Endothelial cell of umbilical vein (primary cell): ENCODE measurements around the gene ZBTB12. TPM values are rescaled to one million over a fixed set of nuclear protein-coding genes. Genes with fewer than 3 reads are reported as not detected.

ENCODE experiments used
- BruUV-seq: library from RNA; stranded (reverse); fragments of 400-500 nt; replicated peaks from 2 replicates; lab custom pipeline; 2021; lab: Mats Ljungman, UMichigan
- CTCF ChIA-PET: fragments of 300-600, 350-600 bp; sonication (Branson Sonifier 250); formaldehyde crosslinking; loops from one replicate; lab custom pipeline; 2021; ENCODE audit warnings: antibody characterized with exemption, inconsistent platforms; lab: Charles Lee
- POLR2A ChIA-PET: fragments of 300-600, 350-600 bp; sonication (Branson Sonifier 250); formaldehyde crosslinking; loops from one replicate; lab custom pipeline; 2021; ENCODE audit warnings: antibody characterized with exemption, inconsistent platforms; lab: Charles Lee
- DNase-seq: peaks from one replicate; pipeline ENCODE4 v3.0.0-alpha.2; 2011; ENCODE audit warnings: low read depth, low spot score
- FAIRE-seq: peaks from 2 replicates; lab custom pipeline; 2011; peaks lifted over from hg19 to GRCh38; lab: Jason Lieb, UNC
- H2AFZ ChIP-seq: 2 replicates; pipeline ENCODE4 v1.6.0; 2012; ENCODE audit warnings: low read depth, low read length, control low read depth, inconsistent platforms
- H3K27ac ChIP-seq: 2 replicates; pipeline ENCODE4 v1.5.1; 2011; ENCODE audit warnings: low read depth, mild to moderate bottlenecking, control low read depth, low read length, moderate library complexity; ENCODE audit not compliant: insufficient read depth
- H3K27me3 ChIP-seq, 2 experiments: 2 replicates each; pipeline versions ENCODE4 v1.6.0 to v1.6.1; 2011; ENCODE audit warnings: low read length in 2 of 2, mixed read lengths in 1 of 2; ENCODE audit not compliant: control insufficient read depth in 2 of 2, insufficient read depth in 2 of 2
- H3K36me3 ChIP-seq, 2 experiments: 2 replicates in 1 of 2; 3 replicates in 1 of 2; pipeline ENCODE4 v1.5.1; 2011; ENCODE audit warnings: low read length in 2 of 2, mild to moderate bottlenecking in 1 of 2, moderate library complexity in 1 of 2; ENCODE audit not compliant: control insufficient read depth in 2 of 2, insufficient read depth in 2 of 2; ENCODE audit errors: extremely low read depth in 1 of 2
- H3K4me1 ChIP-seq: 3 replicates; pipeline ENCODE4 v1.5.1; 2011; ENCODE audit warnings: mild to moderate bottlenecking, low read length; ENCODE audit not compliant: control insufficient read depth, insufficient read depth; ENCODE audit errors: extremely low read depth
- H3K4me2 ChIP-seq: 2 replicates; pipeline ENCODE4 v1.6.1; 2011; ENCODE audit warnings: low read length, control low read depth, mixed read lengths; ENCODE audit not compliant: insufficient read depth
- H3K4me3 ChIP-seq, 3 experiments: fragments of 200-600 bp in 1 of 3; sonication (generic), shearing (Covaris generic) in 1 of 3; replicated peaks in 1 of 3; 2 replicates each; pipeline ENCODE4 v1.5.1; 2011 to 2016; ENCODE audit warnings: control low read depth in 3 of 3, low read length in 3 of 3, mild to moderate bottlenecking in 2 of 3, inconsistent platforms in 1 of 3, low read depth in 1 of 3, moderate library complexity in 1 of 3; ENCODE audit not compliant: insufficient read depth in 1 of 3
- H3K79me2 ChIP-seq: 2 replicates; pipeline ENCODE4 v1.6.0; 2012; ENCODE audit warnings: low read length, inconsistent platforms; ENCODE audit not compliant: control insufficient read depth, insufficient read depth
- H3K9ac ChIP-seq: replicated peaks from 2 replicates; pipeline ENCODE3; 2011; ENCODE audit warnings: low read length, control low read depth; ENCODE audit not compliant: insufficient read depth; ENCODE audit errors: extremely low read depth
- H3K9me1 ChIP-seq: replicated peaks from 3 replicates; pipeline ENCODE4 v1.6.0; 2011; ENCODE audit warnings: mild to moderate bottlenecking, low read length; ENCODE audit not compliant: control insufficient read depth, insufficient read depth; ENCODE audit errors: extremely low read depth
- H3K9me3 ChIP-seq: replicated peaks from 2 replicates; pipeline ENCODE4 v1.5.1; 2012; ENCODE audit warnings: low read length, inconsistent platforms; ENCODE audit not compliant: control insufficient read depth, insufficient read depth
- H4K20me1 ChIP-seq: replicated peaks from 2 replicates; pipeline ENCODE3; 2011; ENCODE audit warnings: mild to moderate bottlenecking, low read length; ENCODE audit not compliant: control insufficient read depth, insufficient read depth; ENCODE audit errors: extremely low read depth
- CTCF ChIP-seq, 2 donors: IDR thresholded peaks; 1 replicate in 1 of 2; 2 replicates in 1 of 2; pipeline ENCODE4 v1.5.1; 2011; ENCODE audit warnings: low read length in 2 of 2, mild to moderate bottlenecking in 2 of 2, moderate library complexity in 2 of 2, control low read depth in 1 of 2, inconsistent platforms in 1 of 2, low read depth in 1 of 2; ENCODE audit not compliant: insufficient read depth in 1 of 2; ENCODE audit errors: extremely low read depth in 1 of 2
- FOS ChIP-seq: IDR thresholded peaks from 2 replicates; pipeline ENCODE4 v1.6.1; 2011; ENCODE audit warnings: mild to moderate bottlenecking, low read length, moderate library complexity, borderline replicate concordance; ENCODE audit not compliant: insufficient read depth
- GATA2 ChIP-seq: IDR thresholded peaks from 2 replicates; pipeline ENCODE4 v1.7.0; 2011; ENCODE audit warnings: low read depth, mild to moderate bottlenecking, moderate library complexity, mixed read lengths, low read length; ENCODE audit not compliant: insufficient read length, insufficient read depth
- JUN ChIP-seq: IDR thresholded peaks from 2 replicates; pipeline ENCODE4 v1.6.1; 2011; ENCODE audit warnings: borderline replicate concordance, low read depth; ENCODE audit not compliant: insufficient read length, insufficient read depth
- MAX ChIP-seq: IDR thresholded peaks from 2 replicates; pipeline ENCODE4 v1.6.1; 2011; ENCODE audit not compliant: insufficient read depth, insufficient read length
- MYC ChIP-seq: IDR thresholded peaks from one replicate; pipeline ENCODE4 v1.6.1; 2011; ENCODE audit warnings: mild to moderate bottlenecking, low read depth, low read length
- POLR2A ChIP-seq: IDR thresholded peaks from 2 replicates; pipeline ENCODE4 v1.6.1; 2012; ENCODE audit warnings: low read depth, mild to moderate bottlenecking, control low read depth, low read length
- dilution Hi-C: fragments of 300-500 bp; cut with MboI; formaldehyde crosslinking; loops from one replicate; pipeline ENCODE4 v1.15.0; 2019; ENCODE audit warnings: low sequenced_read_pairs; ENCODE audit not compliant: extremely low pct_ligation_motif_present
- intact Hi-C: fragments of 100-400 bp; cut with micrococcal nuclease; formaldehyde crosslinking; loops from one replicate; pipeline ENCODE4 v1.10.0; 2022
- polyA plus RNA-seq, 4 experiments: library from polyadenylated mRNA; depleted of rRNA in 3 of 4; stranded (reverse) in 3 of 4; unstranded in 1 of 4; fragments of >200 nt; gene quantifications; 2 replicates each; pipeline versions ENCODE4 v1.2.1 to v1.2.3, GENCODE V29; 2011 to 2012; ENCODE audit warnings: missing spikeins in 1 of 4
- total RNA-seq: library from RNA; stranded (reverse); gene quantifications from 2 replicates; pipeline ENCODE4 v1.2.3, GENCODE V29; 2021

Gene ZBTB12
- total and polyA plus RNA-seq, 2 donors (not counting 3 experiments of a cell fraction or from before 2014, with no cell fraction given): 2.9 to 4.9 TPM

DNA sequence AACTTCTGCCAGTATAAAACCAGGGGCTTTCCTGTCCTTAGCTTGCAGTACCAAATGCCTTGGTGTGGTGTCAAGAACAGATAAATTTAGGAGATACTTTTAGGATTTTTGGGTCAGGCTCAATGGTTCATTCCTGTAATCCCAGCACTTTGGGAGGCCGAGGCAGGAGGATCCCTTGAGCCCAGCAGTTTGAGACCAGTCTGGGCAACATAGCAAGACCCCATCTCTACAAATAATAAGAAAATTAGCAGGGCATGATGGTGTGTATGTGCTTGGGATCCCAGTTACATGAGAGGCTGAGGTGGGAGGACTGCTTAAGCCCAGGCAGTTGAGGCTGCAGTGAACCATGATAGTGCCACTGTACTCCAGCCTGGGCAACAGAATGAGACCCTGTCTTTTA lies 3.2 kb upstream of the ZBTB12 start:
- FAIRE-seq (no peak), DNase-seq (no peak)
- H3K9me3 ChIP-seq: no peaks in the 10 kb centered on the region
- no peak overlapping the region for H2AFZ ChIP-seq
- POLR2A ChIA-PET: no interaction called here
- no peak overlapping the region for H3K4me3 ChIP-seq
- H3K4me1 ChIP-seq: no peaks in the 10 kb centered on the region
- no peak overlapping the region for H3K9ac ChIP-seq
- no peaks in the 10 kb centered on the region for H3K36me3 ChIP-seq
- no peak overlapping the region for H3K4me2 ChIP-seq
- no peak overlapping the region for H3K27ac ChIP-seq
- H3K79me2 ChIP-seq: no peaks in the 10 kb centered on the region
- H3K27me3 ChIP-seq: peaks cover 5 to 12% of the 10 kb centered on the region in 2 experiments
- TF ChIP-seq MYC (no peak), JUN (no peak), POLR2A (no peak), GATA2 (no peak), CTCF (IDR thresholded peaks at IDR 0.05; ENCODE audit: extremely low read depth in 1 of 2, insufficient read depth in 1 of 2, low read depth in 1 of 2, low read length in 2 of 2) (no peak), FOS (no peak), MAX (no peak)
- no TSS peak for BruUV-seq
- dilution Hi-C loops (no loop called here), intact Hi-C loops (no loop called here)
- H4K20me1 ChIP-seq: no peaks in the 10 kb centered on the region
- CTCF ChIA-PET: interaction anchor here (1.5 kb wide), 1 partner anchor 47 kb away, joined by 5 read pairs; no protein-coding TSS in a partner anchor
- H3K9me1 ChIP-seq: no peaks in the 10 kb centered on the region
